Keratinocyte (primary cell): Measurements from ENCODE around the gene TRMT61A. TPM values are rescaled to one million over a fixed set of nuclear protein-coding genes. Genes with fewer than 3 reads are reported as not detected.

ENCODE experiments used
- DNase-seq: peaks from one replicate; pipeline ENCODE4 v3.0.0-alpha.2; 2011; ENCODE audit warnings: low read depth, missing footprints, low spot score
- FAIRE-seq: peaks from 2 replicates; lab custom pipeline; 2011; peaks lifted over from hg19 to GRCh38; lab: Jason Lieb, UNC
- H2AFZ ChIP-seq: 2 replicates; pipeline ENCODE4 v1.6.0; 2012; ENCODE audit warnings: low read length, control low read depth, inconsistent platforms; ENCODE audit not compliant: control insufficient read depth
- H3K27ac ChIP-seq: 2 replicates; pipeline ENCODE4 v1.5.1; 2011; ENCODE audit warnings: low read length; ENCODE audit not compliant: control insufficient read depth, insufficient read depth
- H3K27me3 ChIP-seq: 3 replicates; pipeline ENCODE4 v1.6.0; 2011; ENCODE audit warnings: low read length; ENCODE audit not compliant: control insufficient read depth, insufficient read depth; ENCODE audit errors: extremely low read depth
- H3K36me3 ChIP-seq, 2 experiments: 2 replicates in 1 of 2; 3 replicates in 1 of 2; pipeline ENCODE4 v1.5.1; 2011; ENCODE audit warnings: low read length in 2 of 2, mild to moderate bottlenecking in 1 of 2; ENCODE audit not compliant: control insufficient read depth in 2 of 2, insufficient read depth in 2 of 2; ENCODE audit errors: extremely low read depth in 1 of 2
- H3K4me1 ChIP-seq: 3 replicates; pipeline ENCODE4 v1.5.1; 2011; ENCODE audit warnings: low read length; ENCODE audit not compliant: control insufficient read depth, insufficient read depth; ENCODE audit errors: extremely low read depth
- H3K4me2 ChIP-seq: 3 replicates; pipeline ENCODE4 v1.6.0; 2011; ENCODE audit warnings: low read depth, low read length; ENCODE audit not compliant: control insufficient read depth, insufficient read depth; ENCODE audit errors: extremely low read depth
- H3K4me3 ChIP-seq, 3 experiments: fragments of 200-600 bp in 1 of 3; sonication (generic) in 1 of 3; 2 replicates in 2 of 3; 3 replicates in 1 of 3; pipeline ENCODE4 v1.5.1; 2011 to 2016; ENCODE audit warnings: low read length in 3 of 3, mild to moderate bottlenecking in 3 of 3, control low read depth in 2 of 3, inconsistent platforms in 1 of 3, low read depth in 1 of 3, mixed read lengths in 1 of 3, mixed run types in 1 of 3, moderate library complexity in 1 of 3; ENCODE audit not compliant: control insufficient read depth in 2 of 3, insufficient read depth in 2 of 3; ENCODE audit errors: extremely low read depth in 1 of 3
- H3K79me2 ChIP-seq: 2 replicates; pipeline ENCODE4 v1.6.0; 2012; ENCODE audit warnings: low read length; ENCODE audit not compliant: control insufficient read depth, insufficient read depth
- H3K9ac ChIP-seq: 3 replicates; pipeline ENCODE4 v1.6.0; 2011; ENCODE audit warnings: low read length; ENCODE audit not compliant: control insufficient read depth, insufficient read depth; ENCODE audit errors: extremely low read depth
- H3K9me1 ChIP-seq: 3 replicates; pipeline ENCODE4 v1.6.0; 2011; ENCODE audit warnings: low read length; ENCODE audit not compliant: control insufficient read depth, insufficient read depth; ENCODE audit errors: extremely low read depth
- H3K9me3 ChIP-seq: 2 replicates; pipeline ENCODE4 v1.5.1; 2012; ENCODE audit warnings: low read depth, low read length; ENCODE audit not compliant: control insufficient read depth
- H4K20me1 ChIP-seq: 3 replicates; pipeline ENCODE4 v1.6.0; 2011; ENCODE audit warnings: low read length; ENCODE audit not compliant: control insufficient read depth, insufficient read depth; ENCODE audit errors: extremely low read depth
- CTCF ChIP-seq, 3 experiments: IDR thresholded peaks in 1 of 3; conservative IDR thresholded peaks in 1 of 3; optimal IDR thresholded peaks in 1 of 3; 2 replicates in 2 of 3; 3 replicates in 1 of 3; pipeline versions ENCODE3 to v1.5.1; 2011; ENCODE audit warnings: low read length in 3 of 3, mild to moderate bottlenecking in 3 of 3, moderate library complexity in 2 of 3, control low read depth in 1 of 3, inconsistent platforms in 1 of 3; ENCODE audit not compliant: insufficient read depth in 2 of 3; ENCODE audit errors: extremely low read depth in 1 of 3
- EZH2 ChIP-seq: IDR thresholded peaks from one replicate; pipeline ENCODE4 v1.6.1; 2012; ENCODE audit warnings: inconsistent platforms, mild to moderate bottlenecking, low read length, moderate library complexity
- dilution Hi-C: fragments of 300-500 bp; cut with MboI; formaldehyde crosslinking; loops from one replicate; pipeline ENCODE4 v1.7.0; 2020; ENCODE audit warnings: low sequenced_read_pairs; ENCODE audit not compliant: extremely low pct_ligation_motif_present
- polyA plus RNA-seq, 5 experiments: library from polyadenylated mRNA; depleted of rRNA in 3 of 5; stranded (reverse) in 3 of 5; stranded (forward) in 1 of 5; unstranded in 1 of 5; fragments of >200 nt; gene quantifications; 1 replicate in 1 of 5; 2 replicates in 3 of 5; 3 replicates in 1 of 5; pipeline versions ENCODE4 v1.2.1 to v1.2.3, GENCODE V29; 2011 to 2012; ENCODE audit warnings: missing spikeins in 2 of 5, low read depth in 1 of 5, low replicate concordance in 1 of 5

Gene TRMT61A
- polyA plus RNA-seq, 1 donor (not counting 4 experiments of a cell fraction or from before 2014, with no cell fraction given) = 4.4 TPM

- Histone ChIP-seq H3K9ac (no peak overlapping the region), H3K4me2 (no peak overlapping the region), H4K20me1 (peaks cover 10% of the 10 kb centered on the region), H3K27ac (no peak overlapping the region), H3K9me3 (no peaks in the 10 kb centered on the region), H3K36me3 (no peaks in the 10 kb centered on the region), H2AFZ (no peak overlapping the region), H3K79me2 (no peaks in the 10 kb centered on the region), H3K4me1 (peaks cover 20% of the 10 kb centered on the region), H3K9me1 (peaks cover 11% of the 10 kb centered on the region), H3K4me3 (no peak overlapping the region), H3K27me3 (no peaks in the 10 kb centered on the region)
- no peak for DNase-seq
- FAIRE-seq = no peak
- dilution Hi-C loops = no loop called here
- no peak for TF ChIP-seq EZH2
- no peak for TF ChIP-seq CTCF (optimal IDR thresholded peaks at IDR 0.05 in 1 of 3, IDR thresholded peaks at IDR 0.05 in 1 of 3, conservative IDR thresholded peaks at IDR 0.05 in 1 of 3; ENCODE audit: extremely low read depth in 1 of 3, insufficient read depth in 2 of 3, low read length in 3 of 3)
These were observed 19.0 kb downstream of the TRMT61A start for GRCh38 chr14:103547941-103548462.

- no peak for TF ChIP-seq EZH2
- no peak for TF ChIP-seq CTCF (optimal IDR thresholded peaks at IDR 0.05 in 1 of 3, IDR thresholded peaks at IDR 0.05 in 1 of 3, conservative IDR thresholded peaks at IDR 0.05 in 1 of 3; ENCODE audit: extremely low read depth in 1 of 3, insufficient read depth in 2 of 3, low read length in 3 of 3)
- H3K4me3 ChIP-seq = no peak overlapping the region
- no peak for FAIRE-seq
- H3K9me1 ChIP-seq = peaks cover 11% of the 10 kb centered on the region
- no peak overlapping the region for H2AFZ ChIP-seq
- H3K27ac ChIP-seq = no peak overlapping the region
- H3K79me2 ChIP-seq = no peaks in the 10 kb centered on the region
- no peak overlapping the region for H3K4me2 ChIP-seq
- H3K27me3 ChIP-seq = no peaks in the 10 kb centered on the region
- H4K20me1 ChIP-seq = peaks cover 10% of the 10 kb centered on the region
- peaks cover 20% of the 10 kb centered on the region for H3K4me1 ChIP-seq
- no peak for DNase-seq
- H3K36me3 ChIP-seq = no peaks in the 10 kb centered on the region
- H3K9ac ChIP-seq = no peak overlapping the region
- dilution Hi-C loops = no loop called here
- no peaks in the 10 kb centered on the region for H3K9me3 ChIP-seq
These were observed 19.7 kb downstream of the TRMT61A start for GRCh38 chr14:103548463-103549351.
